Vagina (tissue), 2 donors: Measurements from ENCODE around the gene COMTD1. TPM values are rescaled to one million over a fixed set of nuclear protein-coding genes. Genes with fewer than 3 reads are reported as not detected.

Experiments used
- DNase-seq, 2 donors: peaks; one replicate each; pipeline ENCODE4 v3.0.0-alpha.2; 2017; ENCODE audit errors: extremely low spot score in 2 of 2
- H3K27ac ChIP-seq: fragments of 200-600 bp; sonication (generic); one replicate; pipeline ENCODE4 v1.5.1; 2019
- H3K27me3 ChIP-seq: fragments of 200-600 bp; sonication (generic); one replicate; pipeline ENCODE4 v1.5.1; 2019
- H3K36me3 ChIP-seq, 2 donors: fragments of 200-600 bp; sonication (generic); one replicate each; pipeline ENCODE4 v1.5.1; 2017 to 2019
- H3K4me1 ChIP-seq: fragments of 200-600 bp; sonication (generic); one replicate; pipeline ENCODE4 v1.5.1; 2019
- H3K4me3 ChIP-seq, 2 donors: fragments of 200-600 bp; sonication (generic); 1 replicate in 1 of 2; 2 replicates in 1 of 2; pipeline ENCODE4 v1.5.1; 2016 to 2019
- H3K9me3 ChIP-seq: fragments of 200-600 bp; sonication (generic); one replicate; pipeline ENCODE4 v1.5.1; 2019
- CTCF ChIP-seq, 3 experiments: fragments of 450-650 bp in 2 of 3; fragments of 200-600 bp in 1 of 3; sonication (generic) in 1 of 3; IDR thresholded peaks; one replicate each; pipeline ENCODE4 v1.5.1; 2017 to 2019; ENCODE audit warnings: antibody characterized with exemption in 3 of 3, mild to moderate bottlenecking in 2 of 3, moderate library complexity in 2 of 3
- POLR2A ChIP-seq, 2 donors: fragments of 450-650 bp; IDR thresholded peaks; one replicate each; pipeline ENCODE4 v1.6.1; 2017; ENCODE audit warnings: antibody characterized with exemption in 2 of 2, mild to moderate bottlenecking in 2 of 2, moderate library complexity in 2 of 2
- POLR2AphosphoS5 ChIP-seq, 2 donors: sonication (generic); formaldehyde crosslinking; IDR thresholded peaks; one replicate each; pipeline ENCODE4 v1.9.0; 2017; ENCODE audit warnings: antibody characterized with exemption in 2 of 2, mild to moderate bottlenecking in 2 of 2, low read depth in 1 of 2; ENCODE audit not compliant: insufficient read depth in 1 of 2
- intact Hi-C: fragments of 100-400 bp; cut with DNase I; formaldehyde crosslinking; loops from one replicate; pipeline ENCODE4 v1.15.1; 2023
- total RNA-seq: library from RNA; depleted of rRNA; stranded (reverse); fragments of >200 nt; gene quantifications from one replicate; pipeline ENCODE4 v1.2.3, GENCODE V29; 2016

COMTD1 gene
- total RNA-seq, 1 donor from 2014 or later, result 80.0 TPM

GRCh38 chr10:75245354-75246250 is 9.8 kb upstream of the COMTD1 start:
- DNase-seq, result no peak
- no peak overlapping the region for H3K4me3 ChIP-seq
- TF ChIP-seq POLR2AphosphoS5 (IDR thresholded peaks at IDR 0.05; ENCODE audit: insufficient read depth in 1 of 2, low read depth in 1 of 2) (peak in 1 of 2 donors; percentile 10), POLR2A (IDR thresholded peaks at IDR 0.05) (no peak)
- H3K27ac ChIP-seq, result peak overlapping the region; percentile 17
- H3K27me3 ChIP-seq, result no peaks in the 10 kb centered on the region
- intact Hi-C loops, result no loop called here
- peaks cover 24% of the 10 kb centered on the region for H3K4me1 ChIP-seq
- H3K9me3 ChIP-seq, result no peaks in the 10 kb centered on the region
- H3K36me3 ChIP-seq, result no peaks in the 10 kb centered on the region

GRCh38 chr10:75244487-75245353 is 9.0 kb upstream of the COMTD1 start:
- H3K36me3 ChIP-seq, result no peaks in the 10 kb centered on the region
- no peak for DNase-seq
- intact Hi-C loops, result no loop called here
- peak overlapping the region; percentile 17 for H3K27ac ChIP-seq
- TF ChIP-seq POLR2A (IDR thresholded peaks at IDR 0.05) (no peak), CTCF (IDR thresholded peaks at IDR 0.05) (no peak), POLR2AphosphoS5 (IDR thresholded peaks at IDR 0.05; ENCODE audit: insufficient read depth in 1 of 2, low read depth in 1 of 2) (no peak)
- peaks cover 24% of the 10 kb centered on the region for H3K4me1 ChIP-seq
- H3K4me3 ChIP-seq, result no peak overlapping the region
- no peaks in the 10 kb centered on the region for H3K27me3 ChIP-seq
- H3K9me3 ChIP-seq, result no peaks in the 10 kb centered on the region

- H3K9me3 ChIP-seq, result no peaks in the 10 kb centered on the region
- H3K27me3 ChIP-seq, result no peaks in the 10 kb centered on the region
- H3K27ac ChIP-seq, result no peak overlapping the region
- H3K4me1 ChIP-seq, result peaks cover 24% of the 10 kb centered on the region
- no peak for DNase-seq
- intact Hi-C loops, result no loop called here
- TF ChIP-seq CTCF (IDR thresholded peaks at IDR 0.05) (no peak), POLR2A (IDR thresholded peaks at IDR 0.05) (no peak), POLR2AphosphoS5 (IDR thresholded peaks at IDR 0.05; ENCODE audit: insufficient read depth in 1 of 2, low read depth in 1 of 2) (peak in 1 of 2 donors; percentile 15)
- no peak overlapping the region for H3K4me3 ChIP-seq
- no peaks in the 10 kb centered on the region for H3K36me3 ChIP-seq
These were observed 7.7 kb upstream of the COMTD1 start for GRCh38 chr10:75243426-75243825.

GRCh38 chr10:75240329-75241076 is 4.7 kb upstream of the COMTD1 start:
- DNase-seq, result no peak
- intact Hi-C loops, result no loop called here
- no peak overlapping the region for H3K4me3 ChIP-seq
- H3K4me1 ChIP-seq, result peaks cover 13% of the 10 kb centered on the region
- H3K27ac ChIP-seq, result no peak overlapping the region
- H3K9me3 ChIP-seq, result no peaks in the 10 kb centered on the region
- TF ChIP-seq CTCF (IDR thresholded peaks at IDR 0.05) (no peak), POLR2A (IDR thresholded peaks at IDR 0.05) (no peak), POLR2AphosphoS5 (IDR thresholded peaks at IDR 0.05; ENCODE audit: insufficient read depth in 1 of 2, low read depth in 1 of 2) (no peak)
- H3K36me3 ChIP-seq, result no peaks in the 10 kb centered on the region
- no peaks in the 10 kb centered on the region for H3K27me3 ChIP-seq
